NCI-H446 treated with DMSO at 0.1 percent for 48 hours (cell line): ENCODE measurements around the gene TPGS1.

Source experiments
- DNase-seq: peaks from one replicate; lab custom pipeline; 2025; lab: John Stamatoyannopoulos, UW

Gene TPGS1

GRCh38 chr19:507286-508203 lies at the start of gene TPGS1:
Gene TPGS1 (plus strand): TSS chr19:507497. CDS start chr19:507507, 10 bp downstream.
- DNase-seq = peak; percentile 61

DNA sequence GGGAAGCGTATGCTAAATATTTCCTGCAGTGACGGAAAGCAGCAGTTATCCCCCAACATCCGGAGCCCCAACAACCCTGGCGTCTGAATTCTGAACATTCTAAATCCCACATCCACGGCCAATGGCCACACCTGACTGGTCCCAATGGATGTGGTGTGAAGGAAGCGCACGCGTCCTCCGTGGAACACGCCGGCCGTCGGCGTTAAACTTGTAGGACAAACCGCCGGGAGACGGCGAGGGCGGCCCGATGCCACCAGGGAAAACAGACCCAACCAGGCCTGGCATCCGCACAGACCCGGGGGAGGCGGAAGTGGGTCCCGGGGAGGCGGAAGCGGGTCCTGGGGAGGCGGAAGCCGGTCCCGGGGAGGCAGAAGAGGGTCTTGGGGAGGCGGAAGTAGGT lies 49.7 kb upstream of the TPGS1 start:
- no peak for DNase-seq

DNA sequence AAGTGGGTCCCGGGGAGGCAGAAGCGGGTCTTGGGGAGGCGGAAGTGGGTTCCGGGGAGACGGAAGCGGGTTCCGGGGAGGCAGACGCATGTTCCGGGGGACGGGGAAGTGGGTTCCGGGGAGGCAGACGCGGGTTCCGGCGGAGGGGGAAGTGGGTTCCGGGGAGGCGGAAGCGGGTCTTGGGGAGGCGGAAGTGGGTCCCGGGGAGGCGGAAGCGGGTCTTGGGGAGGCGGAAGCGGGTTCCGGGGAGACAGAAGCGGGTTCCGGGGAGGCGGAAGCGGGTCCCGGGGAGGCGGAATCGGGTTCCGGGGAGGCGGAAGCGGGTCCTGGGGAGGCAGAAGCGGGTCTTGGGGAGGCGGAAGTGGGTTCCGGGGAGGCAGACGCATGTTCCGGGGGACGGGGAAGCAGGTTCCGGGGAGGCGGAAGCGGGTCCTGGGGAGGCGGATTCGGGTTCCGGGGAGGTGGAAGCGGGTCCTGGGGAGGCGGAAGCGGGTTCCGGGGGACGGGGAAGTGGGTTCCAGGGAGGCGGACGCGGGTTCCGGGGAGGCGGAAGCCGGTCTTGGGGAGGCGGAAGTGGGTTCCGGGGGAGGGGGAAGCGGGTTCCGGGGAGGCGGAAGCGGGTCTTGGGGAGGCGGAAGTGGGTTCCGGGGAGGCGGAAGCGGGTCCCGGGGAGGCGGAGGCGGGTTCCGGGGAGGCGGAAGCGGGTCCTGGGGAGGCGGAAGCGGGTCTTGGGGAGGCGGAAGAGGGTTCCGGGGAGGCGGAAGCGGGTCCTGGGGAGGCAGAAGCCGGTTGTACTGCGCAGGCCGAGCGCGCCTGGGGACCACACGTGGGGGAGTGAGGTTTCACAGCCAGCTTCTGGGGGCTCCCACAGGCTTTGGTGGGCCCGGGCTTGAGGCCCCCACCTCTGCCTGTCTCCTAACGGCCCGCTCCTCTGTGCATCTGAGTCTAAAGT lies 48.9 kb upstream of the TPGS1 start:
- DNase-seq = no peak

DNA sequence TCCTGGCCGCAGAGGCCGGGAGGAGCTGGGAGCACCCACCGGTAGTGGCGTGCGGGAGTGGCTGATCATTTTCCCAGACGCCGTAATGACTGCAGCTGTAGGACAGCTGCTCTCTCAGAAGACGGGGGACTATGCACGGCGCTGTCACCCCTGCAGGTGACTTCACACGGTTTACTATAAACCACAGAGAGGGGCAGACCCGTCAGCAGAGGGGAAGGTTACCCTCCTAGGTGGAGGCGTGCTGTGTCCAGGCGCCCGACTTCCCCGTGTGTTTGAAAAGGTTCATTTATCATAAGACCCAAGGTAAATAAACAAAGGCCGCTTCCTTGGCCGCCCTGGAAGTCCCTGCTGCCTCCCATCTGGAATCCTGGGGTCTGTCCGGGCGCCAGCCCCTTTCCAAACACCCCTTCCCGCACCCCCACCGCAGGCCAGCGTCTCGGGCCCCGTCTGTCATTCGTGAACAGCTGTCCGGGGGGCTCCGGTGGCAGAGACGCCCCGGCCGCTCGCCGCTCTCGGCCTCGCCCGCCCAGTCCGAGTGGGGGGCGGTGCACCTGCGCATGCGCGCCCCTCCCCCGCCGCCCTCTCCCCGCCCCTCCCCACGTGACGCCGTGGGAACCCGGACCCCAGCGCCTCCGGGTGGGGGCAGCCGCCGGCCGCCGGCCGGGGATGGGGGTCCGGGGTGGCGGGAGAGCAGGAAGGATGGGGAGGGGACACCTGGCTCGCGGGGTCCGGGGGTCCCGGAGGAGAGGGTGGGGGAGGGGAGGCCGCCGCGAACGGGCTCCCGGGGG lies 47.4 kb upstream of the TPGS1 start:
- no peak for DNase-seq

GRCh38 chr19:460877-461720 lies 46.2 kb upstream of the TPGS1 start, which contains the start of gene SHC2:
Gene SHC2 (minus strand): TSS chr19:461033. CDS start chr19:460996, 37 bp downstream.
- DNase-seq = no peak

GRCh38 chr19:461721-462551 lies 45.4 kb upstream of the TPGS1 start:
- peak; percentile 15 for DNase-seq

DNA sequence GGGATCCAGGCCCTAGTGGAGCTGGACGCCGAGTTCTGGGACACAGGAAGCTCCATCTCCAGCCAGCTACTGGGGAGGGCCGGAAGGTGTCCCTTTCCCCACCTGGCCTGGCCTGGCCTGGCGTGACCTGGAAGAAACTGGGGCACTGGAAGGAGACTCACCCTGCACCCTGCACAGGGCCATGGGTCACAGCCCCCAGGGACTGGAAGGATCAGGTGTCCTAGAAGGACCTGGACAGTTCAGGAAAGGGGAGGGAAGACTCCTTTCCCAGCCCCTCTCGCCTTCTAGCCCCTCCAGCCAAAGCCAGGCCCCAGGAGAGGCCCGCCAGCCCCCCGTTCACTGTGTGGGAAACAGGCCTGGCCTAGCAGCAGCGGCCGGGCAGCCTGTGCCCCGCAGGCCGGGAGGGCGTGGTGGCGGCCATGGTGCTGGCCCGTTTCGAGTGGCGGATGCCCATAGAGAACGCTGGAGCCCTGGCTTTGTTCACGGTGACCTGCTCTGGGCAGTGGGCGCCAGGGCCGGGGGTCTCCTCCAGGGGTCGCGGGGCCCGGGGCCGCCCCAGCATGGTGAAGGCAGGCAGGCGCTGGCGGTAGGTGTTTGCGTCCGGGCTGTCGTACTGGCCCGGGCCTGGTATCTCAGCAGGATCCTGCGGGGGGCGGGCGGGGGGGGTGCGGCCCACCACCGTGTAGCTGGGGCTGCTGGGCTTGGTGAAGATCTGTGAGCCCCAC lies 43.7 kb upstream of the TPGS1 start:
- no peak for DNase-seq

- no peak for DNase-seq
Measured at GRCh38 chr19:464208-464545, 43.1 kb upstream of the TPGS1 start.

DNA sequence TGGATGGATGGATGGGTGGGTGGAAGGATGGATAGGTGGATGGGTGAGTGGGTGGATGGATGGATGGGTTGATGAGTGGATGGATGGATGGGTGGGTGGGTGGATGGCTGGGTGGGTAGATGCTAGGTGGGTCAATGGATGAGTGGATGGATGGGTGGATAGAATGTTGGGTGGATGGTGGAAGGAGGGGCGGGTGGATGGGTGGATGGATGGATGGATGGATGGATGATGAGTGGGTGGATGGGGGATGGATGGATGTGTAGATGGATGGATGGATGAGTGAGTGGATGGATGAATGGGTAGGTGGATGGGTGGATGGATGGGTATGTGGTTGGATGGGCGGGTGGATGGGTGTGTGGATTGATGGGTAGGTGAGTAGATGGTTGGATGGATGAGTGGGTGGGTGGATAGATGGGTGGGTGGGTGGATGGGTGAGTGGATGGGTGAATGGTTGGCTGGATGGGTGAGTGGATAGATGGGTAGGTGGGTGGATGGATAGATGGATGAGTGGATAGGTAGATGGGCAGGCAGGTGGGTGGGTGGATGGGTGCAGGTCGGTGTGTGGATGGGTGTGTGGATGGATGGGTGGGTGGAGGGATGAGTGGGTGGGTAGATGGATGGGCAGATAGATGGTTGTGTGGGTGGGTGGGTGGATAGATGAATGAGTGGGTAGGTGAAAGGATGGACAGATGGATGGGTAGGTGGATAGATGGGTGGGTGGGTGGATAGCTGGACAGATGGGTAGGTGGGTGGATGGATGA lies 42.1 kb upstream of the TPGS1 start:
- no peak for DNase-seq

- DNase-seq = no peak
Measured at GRCh38 chr19:467554-467953, 39.7 kb upstream of the TPGS1 start.

DNA sequence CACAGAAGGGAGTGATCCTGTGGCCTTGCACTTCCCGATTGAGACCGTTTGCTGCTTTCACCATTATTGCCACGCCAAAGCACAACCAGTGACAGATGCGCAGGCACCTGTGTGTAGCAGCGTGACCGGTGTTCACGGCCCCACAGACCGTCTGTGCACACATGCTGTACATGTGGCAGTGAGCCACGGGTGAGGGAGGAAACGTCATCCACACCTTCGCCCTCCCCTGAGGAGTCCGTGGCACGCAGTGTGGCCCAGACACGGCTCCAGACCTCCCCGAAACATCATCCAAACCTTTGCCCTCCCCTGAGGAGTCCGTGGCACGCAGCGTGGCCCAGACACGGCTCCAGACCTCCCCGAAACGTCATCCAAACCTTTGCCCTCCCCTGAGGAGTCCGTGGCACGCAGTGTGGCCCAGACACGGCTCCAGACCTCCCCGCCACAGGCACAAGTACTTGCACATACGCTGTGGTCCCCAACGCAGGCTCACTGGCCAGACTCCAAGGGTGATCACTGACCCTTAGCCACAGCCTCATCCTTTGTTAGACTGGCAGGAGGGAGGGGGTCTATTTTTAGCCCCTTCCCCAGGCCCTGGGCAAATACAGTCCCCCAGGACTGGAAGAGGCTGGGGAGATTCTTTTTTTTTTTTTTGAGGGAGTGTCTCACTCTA lies 38.6 kb upstream of the TPGS1 start:
- DNase-seq = no peak

GRCh38 chr19:469833-470232 lies 37.5 kb upstream of the TPGS1 start:
- no peak for DNase-seq

GRCh38 chr19:470701-471100 lies 36.6 kb upstream of the TPGS1 start:
- no peak for DNase-seq

DNA sequence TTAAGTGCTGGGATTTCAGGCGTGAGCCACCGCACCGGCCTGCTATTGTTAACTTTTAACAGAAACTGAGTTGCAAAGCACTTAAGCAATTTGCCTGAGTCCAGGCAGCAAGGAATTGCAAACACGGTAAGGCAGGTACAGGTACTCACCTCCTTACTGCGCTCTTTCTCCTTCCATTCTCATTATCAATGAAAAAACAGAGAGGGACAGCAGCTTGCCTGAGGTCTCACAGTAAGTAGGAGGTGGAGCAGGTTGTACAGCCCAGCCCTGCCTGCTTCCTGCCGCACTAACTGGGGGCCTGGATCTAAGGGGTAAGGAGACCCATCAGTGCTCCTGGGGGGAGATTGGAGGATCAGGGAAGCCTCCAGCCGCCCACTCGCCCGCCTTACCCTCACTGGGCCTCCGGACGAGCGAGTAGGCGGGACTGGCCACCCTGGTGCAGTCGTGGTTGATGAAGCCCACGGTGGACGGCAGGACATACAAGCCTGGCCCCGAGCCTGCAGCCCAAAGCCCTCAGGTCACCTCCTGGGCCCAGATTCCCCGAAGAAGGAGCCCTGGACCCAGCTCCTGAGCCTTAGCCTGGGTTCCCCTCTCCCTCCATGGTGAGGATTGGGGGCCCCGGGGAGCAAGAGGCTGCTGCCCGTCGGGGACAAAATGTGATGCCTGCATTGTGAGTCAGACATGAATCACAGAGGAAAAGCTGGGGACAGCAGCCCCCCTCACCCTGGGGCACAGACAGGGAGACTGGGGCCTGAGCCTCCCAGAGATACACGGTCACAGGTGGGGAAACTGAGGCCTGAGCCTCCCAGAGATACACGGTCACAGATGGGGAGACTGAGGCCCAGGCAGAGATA lies 35.1 kb upstream of the TPGS1 start:
- no peak for DNase-seq

- DNase-seq = no peak
Measured at GRCh38 chr19:474126-475078, 32.9 kb upstream of the TPGS1 start.

DNA sequence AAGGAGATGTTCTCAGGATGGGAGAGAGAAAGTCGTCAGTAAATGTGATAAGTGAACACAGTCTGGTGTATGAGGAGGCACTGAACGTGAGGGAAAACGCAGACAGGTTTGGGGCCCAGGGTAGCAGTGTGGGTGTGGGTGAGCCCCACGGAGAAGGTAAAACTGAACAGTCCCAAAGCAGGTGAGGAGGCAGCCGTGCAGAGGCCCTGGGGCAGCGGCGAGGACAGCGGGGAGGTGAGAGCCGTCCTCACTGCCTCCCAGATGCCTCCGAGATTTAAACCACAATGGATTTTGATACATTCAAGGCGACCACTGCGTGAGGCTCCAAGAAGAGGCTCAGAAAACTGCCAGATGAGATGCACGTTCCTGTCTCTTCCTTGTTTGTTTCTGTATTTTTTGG lies 31.9 kb upstream of the TPGS1 start:
- no peak for DNase-seq
